ENCODE measurements around the gene BBLN. TPM values are rescaled to one million over a fixed set of nuclear protein-coding genes. Genes with fewer than 3 reads are reported as not detected.

The BBLN gene
- polyA plus RNA-seq, 4 donors: 33.1 to 111 (median 64.6) TPM

- Histone ChIP-seq H3K4me3 (ENCODE audit: low read depth in 1 of 3, low read length in 3 of 3) (peak within 1 kb of the TSS; percentile 50 to 66 (median 59)), H3K9me3 (ENCODE audit: control insufficient read depth in 2 of 2, insufficient read depth in 1 of 2, low read depth in 1 of 2, low read length in 1 of 2) (no peaks in the 10 kb centered on the region), H3K36me3 (ENCODE audit: control insufficient read depth in 3 of 3, insufficient read depth in 2 of 3, low read depth in 1 of 3, low read length in 3 of 3) (peaks cover 0 to 6% (median 0%) of the 10 kb centered on the region in 3 donors), H3K27ac (ENCODE audit: low read depth in 1 of 3, low read length in 2 of 3) (no peak within 1 kb of the TSS), H3K4me1 (ENCODE audit: control insufficient read depth in 3 of 3, insufficient read depth in 2 of 3, low read depth in 1 of 3, low read length in 2 of 3) (peaks cover 0 to 27% (median 0%) of the 10 kb centered on the region in 3 donors), H3K27me3 (ENCODE audit: control insufficient read depth in 3 of 3, insufficient read depth in 3 of 3, low read length in 3 of 3) (peaks cover 0 to 3% (median 0%) of the 10 kb centered on the region in 3 donors)
- FAIRE-seq: no peak
- peak; percentile 66 to 82 for DNase-seq
- WGBS, 3 donors: 0 to 1% (median 1%) methylated on average over 53 to 72 of the region's 72 CpGs
Measured at GRCh38 chr9:128203024-128203706, 43.1 kb downstream of the BBLN start, which contains the start of gene DNM1. Gene DNM1 (plus strand): TSS chr9:128203379. CDS start chr9:128203471, 92 bp downstream.

- Histone ChIP-seq H3K27me3 (ENCODE audit: control insufficient read depth in 3 of 3, insufficient read depth in 3 of 3, low read length in 3 of 3) (peaks cover 0 to 3% (median 0%) of the 10 kb centered on the region in 3 donors), H3K4me1 (ENCODE audit: control insufficient read depth in 3 of 3, insufficient read depth in 2 of 3, low read depth in 1 of 3, low read length in 2 of 3) (peaks cover 0 to 28% (median 0%) of the 10 kb centered on the region in 3 donors), H3K9me3 (ENCODE audit: control insufficient read depth in 2 of 2, insufficient read depth in 1 of 2, low read depth in 1 of 2, low read length in 1 of 2) (no peaks in the 10 kb centered on the region), H3K4me3 (ENCODE audit: low read depth in 1 of 3, low read length in 3 of 3) (peak overlapping the region; percentile 50 to 66 (median 59)), H3K36me3 (ENCODE audit: control insufficient read depth in 3 of 3, insufficient read depth in 2 of 3, low read depth in 1 of 3, low read length in 3 of 3) (peaks cover 0 to 14% (median 0%) of the 10 kb centered on the region in 3 donors), H3K27ac (ENCODE audit: low read depth in 1 of 3, low read length in 2 of 3) (no peak overlapping the region)
- FAIRE-seq (no peak), DNase-seq (peak in 1 of 2 donors; percentile 67)
- WGBS, 3 donors: 1 to 2% (median 2%) methylated on average over 31 to 67 of the region's 67 CpGs
Measured at GRCh38 chr9:128203707-128204551, 43.9 kb downstream of the BBLN start.

GRCh38 chr9:128204858-128205257, 44.8 kb downstream of the BBLN start:
- DNase-seq (no peak), FAIRE-seq (no peak)
- peaks cover 0 to 19% (median 0%) of the 10 kb centered on the region in 3 donors for H3K36me3 ChIP-seq (ENCODE audit: control insufficient read depth in 3 of 3, insufficient read depth in 2 of 3, low read depth in 1 of 3, low read length in 3 of 3)
- peaks cover 0 to 3% (median 0%) of the 10 kb centered on the region in 3 donors for H3K27me3 ChIP-seq (ENCODE audit: control insufficient read depth in 3 of 3, insufficient read depth in 3 of 3, low read length in 3 of 3)
- H3K9me3 ChIP-seq (ENCODE audit: control insufficient read depth in 2 of 2, insufficient read depth in 1 of 2, low read depth in 1 of 2, low read length in 1 of 2): no peaks in the 10 kb centered on the region
- peak overlapping the region in 1 of 3 donors; percentile 66 for H3K4me3 ChIP-seq (ENCODE audit: low read depth in 1 of 3, low read length in 3 of 3)
- WGBS, 3 donors: 76 to 83% (median 77%) methylated on average over 7 of the region's 7 CpGs
- peaks cover 0 to 34% (median 0%) of the 10 kb centered on the region in 3 donors for H3K4me1 ChIP-seq (ENCODE audit: control insufficient read depth in 3 of 3, insufficient read depth in 2 of 3, low read depth in 1 of 3, low read length in 2 of 3)
- no peak overlapping the region for H3K27ac ChIP-seq (ENCODE audit: low read depth in 1 of 3, low read length in 2 of 3)

- H3K4me3 ChIP-seq (ENCODE audit: low read depth in 1 of 3, low read length in 3 of 3): no peak overlapping the region
- peaks cover 0 to 19% (median 0%) of the 10 kb centered on the region in 3 donors for H3K36me3 ChIP-seq (ENCODE audit: control insufficient read depth in 3 of 3, insufficient read depth in 2 of 3, low read depth in 1 of 3, low read length in 3 of 3)
- no peak overlapping the region for H3K27ac ChIP-seq (ENCODE audit: low read depth in 1 of 3, low read length in 2 of 3)
- no peak for DNase-seq
- H3K9me3 ChIP-seq (ENCODE audit: control insufficient read depth in 2 of 2, insufficient read depth in 1 of 2, low read depth in 1 of 2, low read length in 1 of 2): no peaks in the 10 kb centered on the region
- WGBS, 3 donors: 69 to 84% (median 74%) methylated on average over 16 of the region's 16 CpGs
- FAIRE-seq: no peak
- H3K4me1 ChIP-seq (ENCODE audit: control insufficient read depth in 3 of 3, insufficient read depth in 2 of 3, low read depth in 1 of 3, low read length in 2 of 3): peaks cover 0 to 37% (median 0%) of the 10 kb centered on the region in 3 donors
- H3K27me3 ChIP-seq (ENCODE audit: control insufficient read depth in 3 of 3, insufficient read depth in 3 of 3, low read length in 3 of 3): peaks cover 0 to 3% (median 0%) of the 10 kb centered on the region in 3 donors
Measured at GRCh38 chr9:128205296-128205944, 45.4 kb downstream of the BBLN start.

- DNase-seq: no peak
- Histone ChIP-seq H3K27me3 (ENCODE audit: control insufficient read depth in 3 of 3, insufficient read depth in 3 of 3, low read length in 3 of 3) (peaks cover 0 to 3% (median 0%) of the 10 kb centered on the region in 3 donors), H3K27ac (ENCODE audit: low read depth in 1 of 3, low read length in 2 of 3) (peak overlapping the region in 1 of 3 donors; percentile 21), H3K9me3 (ENCODE audit: control insufficient read depth in 2 of 2, insufficient read depth in 1 of 2, low read depth in 1 of 2, low read length in 1 of 2) (no peaks in the 10 kb centered on the region), H3K36me3 (ENCODE audit: control insufficient read depth in 3 of 3, insufficient read depth in 2 of 3, low read depth in 1 of 3, low read length in 3 of 3) (peaks cover 0 to 19% (median 0%) of the 10 kb centered on the region in 3 donors), H3K4me1 (ENCODE audit: control insufficient read depth in 3 of 3, insufficient read depth in 2 of 3, low read depth in 1 of 3, low read length in 2 of 3) (peaks cover 0 to 48% (median 4%) of the 10 kb centered on the region in 3 donors), H3K4me3 (ENCODE audit: low read depth in 1 of 3, low read length in 3 of 3) (no peak overlapping the region)
- no peak for FAIRE-seq
- 64 to 82% (median 72%) methylated on average over 3 of the region's 3 CpGs for WGBS, 3 donors
Measured at GRCh38 chr9:128206484-128206883, 46.4 kb downstream of the BBLN start.

- WGBS, 3 donors: 76 to 80% (median 77%) methylated on average over 15 of the region's 15 CpGs
- Histone ChIP-seq H3K4me1 (ENCODE audit: control insufficient read depth in 3 of 3, insufficient read depth in 2 of 3, low read depth in 1 of 3, low read length in 2 of 3) (peaks cover 0 to 54% (median 5%) of the 10 kb centered on the region in 3 donors), H3K27me3 (ENCODE audit: control insufficient read depth in 3 of 3, insufficient read depth in 3 of 3, low read length in 3 of 3) (peaks cover 0 to 3% (median 0%) of the 10 kb centered on the region in 3 donors), H3K4me3 (ENCODE audit: low read depth in 1 of 3, low read length in 3 of 3) (no peak overlapping the region), H3K27ac (ENCODE audit: low read depth in 1 of 3, low read length in 2 of 3) (no peak overlapping the region), H3K9me3 (ENCODE audit: control insufficient read depth in 2 of 2, insufficient read depth in 1 of 2, low read depth in 1 of 2, low read length in 1 of 2) (no peaks in the 10 kb centered on the region), H3K36me3 (ENCODE audit: control insufficient read depth in 3 of 3, insufficient read depth in 2 of 3, low read depth in 1 of 3, low read length in 3 of 3) (peaks cover 0 to 19% (median 0%) of the 10 kb centered on the region in 3 donors)
- DNase-seq (peak; percentile 32 to 61), FAIRE-seq (no peak)
Measured at GRCh38 chr9:128206916-128207910, 47.1 kb downstream of the BBLN start.

GRCh38 chr9:128208386-128208785, 48.3 kb downstream of the BBLN start:
- no peaks in the 10 kb centered on the region for H3K9me3 ChIP-seq (ENCODE audit: control insufficient read depth in 2 of 2, insufficient read depth in 1 of 2, low read depth in 1 of 2, low read length in 1 of 2)
- 86 to 90% (median 88%) methylated on average over 7 of the region's 7 CpGs for WGBS, 3 donors
- DNase-seq: no peak
- H3K4me1 ChIP-seq (ENCODE audit: control insufficient read depth in 3 of 3, insufficient read depth in 2 of 3, low read depth in 1 of 3, low read length in 2 of 3): peaks cover 0 to 58% (median 5%) of the 10 kb centered on the region in 3 donors
- FAIRE-seq: no peak
- no peak overlapping the region for H3K27ac ChIP-seq (ENCODE audit: low read depth in 1 of 3, low read length in 2 of 3)
- H3K4me3 ChIP-seq (ENCODE audit: low read depth in 1 of 3, low read length in 3 of 3): no peak overlapping the region
- peaks cover 0 to 19% (median 0%) of the 10 kb centered on the region in 3 donors for H3K36me3 ChIP-seq (ENCODE audit: control insufficient read depth in 3 of 3, insufficient read depth in 2 of 3, low read depth in 1 of 3, low read length in 3 of 3)
- H3K27me3 ChIP-seq (ENCODE audit: control insufficient read depth in 3 of 3, insufficient read depth in 3 of 3, low read length in 3 of 3): peaks cover 0 to 3% (median 0%) of the 10 kb centered on the region in 3 donors
